Fibroblast of skin of left biceps (primary cell): Measurements from ENCODE around the gene PPP2R5B.
"Not testable (repeated sequence)": the region's sequence is repeated elsewhere in the genome, so short reads cannot be mapped to it uniquely, and the experiment has no call there.

Source experiments
- DNase-seq, 2 experiments: peaks; one replicate each; pipeline ENCODE4 v3.0.0-alpha.2; 2013; ENCODE audit warnings: low read depth in 2 of 2

Gene PPP2R5B

GRCh38 chr11:64976651-64977050 lies 52.2 kb downstream of the PPP2R5B start:
- no peak for DNase-seq

GRCh38 chr11:64983339-64983738 lies 58.9 kb downstream of the PPP2R5B start:
- DNase-seq, result not testable (repeated sequence)
